Endothelial cell of umbilical vein (primary cell): Measurements from ENCODE around the gene CHRNB1. TPM values are rescaled to one million over a fixed set of nuclear protein-coding genes. Genes with fewer than 3 reads are reported as not detected.

Source experiments
- BruUV-seq: library from RNA; stranded (reverse); fragments of 400-500 nt; replicated peaks from 2 replicates; lab custom pipeline; 2021; lab: Mats Ljungman, UMichigan
- CTCF ChIA-PET: fragments of 300-600, 350-600 bp; sonication (Branson Sonifier 250); formaldehyde crosslinking; loops from one replicate; lab custom pipeline; 2021; ENCODE audit warnings: antibody characterized with exemption, inconsistent platforms; lab: Charles Lee
- POLR2A ChIA-PET: fragments of 300-600, 350-600 bp; sonication (Branson Sonifier 250); formaldehyde crosslinking; loops from one replicate; lab custom pipeline; 2021; ENCODE audit warnings: antibody characterized with exemption, inconsistent platforms; lab: Charles Lee
- DNase-seq: peaks from one replicate; pipeline ENCODE4 v3.0.0-alpha.2; 2011; ENCODE audit warnings: low read depth, low spot score
- FAIRE-seq: peaks from 2 replicates; lab custom pipeline; 2011; peaks lifted over from hg19 to GRCh38; lab: Jason Lieb, UNC
- H2AFZ ChIP-seq: 2 replicates; pipeline ENCODE4 v1.6.0; 2012; ENCODE audit warnings: low read depth, low read length, control low read depth, inconsistent platforms
- H3K27ac ChIP-seq: 2 replicates; pipeline ENCODE4 v1.5.1; 2011; ENCODE audit warnings: low read depth, mild to moderate bottlenecking, control low read depth, low read length, moderate library complexity; ENCODE audit not compliant: insufficient read depth
- H3K27me3 ChIP-seq, 2 experiments: 2 replicates each; pipeline versions ENCODE4 v1.6.0 to v1.6.1; 2011; ENCODE audit warnings: low read length in 2 of 2, mixed read lengths in 1 of 2; ENCODE audit not compliant: control insufficient read depth in 2 of 2, insufficient read depth in 2 of 2
- H3K36me3 ChIP-seq, 2 experiments: 2 replicates in 1 of 2; 3 replicates in 1 of 2; pipeline ENCODE4 v1.5.1; 2011; ENCODE audit warnings: low read length in 2 of 2, mild to moderate bottlenecking in 1 of 2, moderate library complexity in 1 of 2; ENCODE audit not compliant: control insufficient read depth in 2 of 2, insufficient read depth in 2 of 2; ENCODE audit errors: extremely low read depth in 1 of 2
- H3K4me1 ChIP-seq: 3 replicates; pipeline ENCODE4 v1.5.1; 2011; ENCODE audit warnings: mild to moderate bottlenecking, low read length; ENCODE audit not compliant: control insufficient read depth, insufficient read depth; ENCODE audit errors: extremely low read depth
- H3K4me2 ChIP-seq: 2 replicates; pipeline ENCODE4 v1.6.1; 2011; ENCODE audit warnings: low read length, control low read depth, mixed read lengths; ENCODE audit not compliant: insufficient read depth
- H3K4me3 ChIP-seq, 3 experiments: fragments of 200-600 bp in 1 of 3; sonication (generic), shearing (Covaris generic) in 1 of 3; replicated peaks in 1 of 3; 2 replicates each; pipeline ENCODE4 v1.5.1; 2011 to 2016; ENCODE audit warnings: control low read depth in 3 of 3, low read length in 3 of 3, mild to moderate bottlenecking in 2 of 3, inconsistent platforms in 1 of 3, low read depth in 1 of 3, moderate library complexity in 1 of 3; ENCODE audit not compliant: insufficient read depth in 1 of 3
- H3K79me2 ChIP-seq: 2 replicates; pipeline ENCODE4 v1.6.0; 2012; ENCODE audit warnings: low read length, inconsistent platforms; ENCODE audit not compliant: control insufficient read depth, insufficient read depth
- H3K9ac ChIP-seq: replicated peaks from 2 replicates; pipeline ENCODE3; 2011; ENCODE audit warnings: low read length, control low read depth; ENCODE audit not compliant: insufficient read depth; ENCODE audit errors: extremely low read depth
- H3K9me1 ChIP-seq: replicated peaks from 3 replicates; pipeline ENCODE4 v1.6.0; 2011; ENCODE audit warnings: mild to moderate bottlenecking, low read length; ENCODE audit not compliant: control insufficient read depth, insufficient read depth; ENCODE audit errors: extremely low read depth
- H3K9me3 ChIP-seq: replicated peaks from 2 replicates; pipeline ENCODE4 v1.5.1; 2012; ENCODE audit warnings: low read length, inconsistent platforms; ENCODE audit not compliant: control insufficient read depth, insufficient read depth
- H4K20me1 ChIP-seq: replicated peaks from 2 replicates; pipeline ENCODE3; 2011; ENCODE audit warnings: mild to moderate bottlenecking, low read length; ENCODE audit not compliant: control insufficient read depth, insufficient read depth; ENCODE audit errors: extremely low read depth
- CTCF ChIP-seq, 2 donors: IDR thresholded peaks; 1 replicate in 1 of 2; 2 replicates in 1 of 2; pipeline ENCODE4 v1.5.1; 2011; ENCODE audit warnings: low read length in 2 of 2, mild to moderate bottlenecking in 2 of 2, moderate library complexity in 2 of 2, control low read depth in 1 of 2, inconsistent platforms in 1 of 2, low read depth in 1 of 2; ENCODE audit not compliant: insufficient read depth in 1 of 2; ENCODE audit errors: extremely low read depth in 1 of 2
- EZH2 ChIP-seq: IDR thresholded peaks from 2 replicates; pipeline ENCODE4 v1.6.1; 2012; ENCODE audit warnings: borderline replicate concordance, low read depth, mild to moderate bottlenecking, moderate library complexity, low read length, inconsistent platforms; ENCODE audit not compliant: severe bottlenecking
- FOS ChIP-seq: IDR thresholded peaks from 2 replicates; pipeline ENCODE4 v1.6.1; 2011; ENCODE audit warnings: mild to moderate bottlenecking, low read length, moderate library complexity, borderline replicate concordance; ENCODE audit not compliant: insufficient read depth
- GATA2 ChIP-seq: IDR thresholded peaks from 2 replicates; pipeline ENCODE4 v1.7.0; 2011; ENCODE audit warnings: low read depth, mild to moderate bottlenecking, moderate library complexity, mixed read lengths, low read length; ENCODE audit not compliant: insufficient read length, insufficient read depth
- JUN ChIP-seq: IDR thresholded peaks from 2 replicates; pipeline ENCODE4 v1.6.1; 2011; ENCODE audit warnings: borderline replicate concordance, low read depth; ENCODE audit not compliant: insufficient read length, insufficient read depth
- MAX ChIP-seq: IDR thresholded peaks from 2 replicates; pipeline ENCODE4 v1.6.1; 2011; ENCODE audit not compliant: insufficient read depth, insufficient read length
- MYC ChIP-seq: IDR thresholded peaks from one replicate; pipeline ENCODE4 v1.6.1; 2011; ENCODE audit warnings: mild to moderate bottlenecking, low read depth, low read length
- POLR2A ChIP-seq: IDR thresholded peaks from 2 replicates; pipeline ENCODE4 v1.6.1; 2012; ENCODE audit warnings: low read depth, mild to moderate bottlenecking, control low read depth, low read length
- POLR2AphosphoS5 ChIP-seq: IDR thresholded peaks from 2 replicates; pipeline ENCODE4 v1.6.1; 2012; ENCODE audit warnings: low read depth, mild to moderate bottlenecking, control low read depth, low read length, moderate library complexity; ENCODE audit not compliant: insufficient read depth
- dilution Hi-C: fragments of 300-500 bp; cut with MboI; formaldehyde crosslinking; loops from one replicate; pipeline ENCODE4 v1.15.0; 2019; ENCODE audit warnings: low sequenced_read_pairs; ENCODE audit not compliant: extremely low pct_ligation_motif_present
- intact Hi-C: fragments of 100-400 bp; cut with micrococcal nuclease; formaldehyde crosslinking; loops from one replicate; pipeline ENCODE4 v1.10.0; 2022
- polyA plus RNA-seq, 4 experiments: library from polyadenylated mRNA; depleted of rRNA in 3 of 4; stranded (reverse) in 3 of 4; unstranded in 1 of 4; fragments of >200 nt; gene quantifications; 2 replicates each; pipeline versions ENCODE4 v1.2.1 to v1.2.3, GENCODE V29; 2011 to 2012; ENCODE audit warnings: missing spikeins in 1 of 4
- total RNA-seq: library from RNA; stranded (reverse); gene quantifications from 2 replicates; pipeline ENCODE4 v1.2.3, GENCODE V29; 2021

Gene CHRNB1
- total and polyA plus RNA-seq, 2 donors (not counting 3 experiments of a cell fraction or from before 2014, with no cell fraction given) = 5.6 to 9.3 TPM

- DNase-seq (peak; percentile 75), FAIRE-seq (no peak)
- peak overlapping the region; percentile 96 for H3K4me2 ChIP-seq
- no peaks in the 10 kb centered on the region for H3K36me3 ChIP-seq
- TSS peak; percentile 82 for BruUV-seq
- TF ChIP-seq GATA2 = no peak
- TF ChIP-seq CTCF (IDR thresholded peaks at IDR 0.05; ENCODE audit: extremely low read depth in 1 of 2, insufficient read depth in 1 of 2, low read depth in 1 of 2, low read length in 2 of 2) = no peak
- TF ChIP-seq EZH2 = no peak
- no peak for TF ChIP-seq MAX
- peak; percentile 15 for TF ChIP-seq MYC
- no peak for TF ChIP-seq POLR2AphosphoS5
- TF ChIP-seq FOS = no peak
- TF ChIP-seq POLR2A = peak; percentile 42
- no peak for TF ChIP-seq JUN
- peaks cover 42% of the 10 kb centered on the region for H3K79me2 ChIP-seq
- H2AFZ ChIP-seq = peak overlapping the region; percentile 90
- peak overlapping the region; percentile 99 for H3K9ac ChIP-seq
- dilution Hi-C loops = no loop called here
- POLR2A ChIA-PET = interaction anchor here (0.6 to 2.4 kb wide), 14 partner anchors 7 to 133 kb away, joined by 3 to 8 read pairs (median 5); partner anchors contain the start of genes TMEM102, TMEM256 and TNFSF13
- H3K27me3 ChIP-seq = no peaks in the 10 kb centered on the region
- peak overlapping the region; percentile 100 for H3K27ac ChIP-seq
- CTCF ChIA-PET = interaction anchor here (0.7 to 1.0 kb wide), 4 partner anchors 47 to 128 kb away, joined by 3 to 7 read pairs (median 4); partner anchors contain the start of gene TMEM102
- peaks cover 27% of the 10 kb centered on the region for H3K4me1 ChIP-seq
- H3K9me3 ChIP-seq = no peaks in the 10 kb centered on the region
- no peaks in the 10 kb centered on the region for H3K9me1 ChIP-seq
- H4K20me1 ChIP-seq = peaks cover 4% of the 10 kb centered on the region
- H3K4me3 ChIP-seq = peak overlapping the region; percentile 44 to 87 (median 76)
- intact Hi-C loops = loop anchor here (1.0 to 10.0 kb wide), 8 partner anchors 14 to 201 kb away; partner anchors contain the start of genes MPDU1, PLSCR3, SENP3 and TMEM102
Observed at GRCh38 chr17:7483255-7484066, 38.6 kb downstream of the CHRNB1 start.
